ENCODE data around the gene LRRC4C.
"Not testable (repeated sequence)": the region's sequence is repeated elsewhere in the genome, so short reads cannot be mapped to it uniquely, and the experiment has no call there.

LRRC4C gene

GRCh38 chr11:41031551-41032060, 427.8 kb downstream of the LRRC4C start:
- CTCF ChIA-PET: interaction anchor here (0.7 kb wide), 1 partner anchor 274 kb away, joined by 4 read pairs; no protein-coding TSS in a partner anchor
- H3K27ac ChIP-seq: no peak overlapping the region
- DNase-seq (ENCODE audit: low spot score): no peak
- POLR2A ChIA-PET (ENCODE audit: low non-redundant PET): no interaction called here
- no peak for TF ChIP-seq CTCF (conservative IDR thresholded peaks at IDR 0.05; ENCODE audit: low read depth)

GRCh38 chr11:41020259-41020658, 439.2 kb downstream of the LRRC4C start:
- POLR2A ChIA-PET (ENCODE audit: low non-redundant PET): no interaction called here
- DNase-seq (ENCODE audit: low spot score): no peak
- H3K27ac ChIP-seq: no peak overlapping the region
- CTCF ChIA-PET: interaction anchor here (0.6 kb wide), 1 partner anchor 714 kb away, joined by 4 read pairs; no protein-coding TSS in a partner anchor
- no peak for TF ChIP-seq CTCF (conservative IDR thresholded peaks at IDR 0.05; ENCODE audit: low read depth)

GRCh38 chr11:41019666-41020065, 439.8 kb downstream of the LRRC4C start:
- DNase-seq (ENCODE audit: low spot score); CTCF ChIA-PET; POLR2A ChIA-PET (ENCODE audit: low non-redundant PET); H3K27ac ChIP-seq: not testable (repeated sequence)

GRCh38 chr11:41018224-41018623, 441.2 kb downstream of the LRRC4C start:
- no peak overlapping the region for H3K27ac ChIP-seq
- no peak for DNase-seq (ENCODE audit: low spot score)
- POLR2A ChIA-PET (ENCODE audit: low non-redundant PET): no interaction called here
- CTCF ChIA-PET: interaction anchor here (0.7 kb wide), 1 partner anchor 607 kb away, joined by 3 read pairs; no protein-coding TSS in a partner anchor
- no peak for TF ChIP-seq CTCF (conservative IDR thresholded peaks at IDR 0.05; ENCODE audit: low read depth)

- TF ChIP-seq CTCF (conservative IDR thresholded peaks at IDR 0.05; ENCODE audit: low read depth): no peak
- H3K27ac ChIP-seq: no peak overlapping the region
- ChIA-PET CTCF (no interaction called here), POLR2A (ENCODE audit: low non-redundant PET) (no interaction called here)
- no peak for DNase-seq (ENCODE audit: low spot score)
Observed at GRCh38 chr11:41010361-41011050, 448.9 kb downstream of the LRRC4C start.

- H3K27ac ChIP-seq: no peak overlapping the region
- POLR2A ChIA-PET (ENCODE audit: low non-redundant PET): no interaction called here
- DNase-seq (ENCODE audit: low spot score): no peak
- no peak for TF ChIP-seq CTCF (conservative IDR thresholded peaks at IDR 0.05; ENCODE audit: low read depth)
- CTCF ChIA-PET: interaction anchor here (0.7 kb wide), 1 partner anchor 63 kb away, joined by 3 read pairs; no protein-coding TSS in a partner anchor
Observed at GRCh38 chr11:41005986-41006385, 453.5 kb downstream of the LRRC4C start.
